Measurements from ENCODE around the gene CTAGE1.

CTAGE1 gene

DNA sequence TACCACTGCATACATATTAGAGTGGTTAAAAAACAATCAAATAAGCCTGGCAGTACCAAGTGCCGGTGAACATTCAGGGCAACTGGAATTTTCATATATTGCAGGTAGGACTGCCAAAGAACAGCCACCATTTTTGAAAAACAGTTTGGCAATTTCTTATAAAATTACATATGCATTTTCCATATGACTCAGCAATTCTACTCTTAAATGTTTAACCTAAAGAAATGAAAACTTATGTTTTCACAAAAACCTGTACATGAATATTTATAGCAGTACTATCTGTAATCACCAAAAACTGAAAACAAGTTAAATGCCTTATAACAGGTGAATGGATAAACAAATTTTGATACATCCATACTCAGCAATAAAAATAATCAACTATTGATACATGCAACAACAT, 39.9 kb downstream of the CTAGE1 start:
- no peak overlapping the region for H3K4me3 ChIP-seq (ENCODE audit: control insufficient read depth, low read depth, low read length)
- TF ChIP-seq, protein P1, sequence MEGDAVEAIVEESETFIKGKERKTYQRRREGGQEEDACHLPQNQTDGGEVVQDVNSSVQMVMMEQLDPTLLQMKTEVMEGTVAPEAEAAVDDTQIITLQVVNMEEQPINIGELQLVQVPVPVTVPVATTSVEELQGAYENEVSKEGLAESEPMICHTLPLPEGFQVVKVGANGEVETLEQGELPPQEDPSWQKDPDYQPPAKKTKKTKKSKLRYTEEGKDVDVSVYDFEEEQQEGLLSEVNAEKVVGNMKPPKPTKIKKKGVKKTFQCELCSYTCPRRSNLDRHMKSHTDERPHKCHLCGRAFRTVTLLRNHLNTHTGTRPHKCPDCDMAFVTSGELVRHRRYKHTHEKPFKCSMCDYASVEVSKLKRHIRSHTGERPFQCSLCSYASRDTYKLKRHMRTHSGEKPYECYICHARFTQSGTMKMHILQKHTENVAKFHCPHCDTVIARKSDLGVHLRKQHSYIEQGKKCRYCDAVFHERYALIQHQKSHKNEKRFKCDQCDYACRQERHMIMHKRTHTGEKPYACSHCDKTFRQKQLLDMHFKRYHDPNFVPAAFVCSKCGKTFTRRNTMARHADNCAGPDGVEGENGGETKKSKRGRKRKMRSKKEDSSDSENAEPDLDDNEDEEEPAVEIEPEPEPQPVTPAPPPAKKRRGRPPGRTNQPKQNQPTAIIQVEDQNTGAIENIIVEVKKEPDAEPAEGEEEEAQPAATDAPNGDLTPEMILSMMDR (conservative IDR thresholded peaks at IDR 0.05; ENCODE audit: control insufficient read depth, insufficient read depth, low read depth, low read length): no peak
- DNase-seq (ENCODE audit: low read depth): no peak

DNA sequence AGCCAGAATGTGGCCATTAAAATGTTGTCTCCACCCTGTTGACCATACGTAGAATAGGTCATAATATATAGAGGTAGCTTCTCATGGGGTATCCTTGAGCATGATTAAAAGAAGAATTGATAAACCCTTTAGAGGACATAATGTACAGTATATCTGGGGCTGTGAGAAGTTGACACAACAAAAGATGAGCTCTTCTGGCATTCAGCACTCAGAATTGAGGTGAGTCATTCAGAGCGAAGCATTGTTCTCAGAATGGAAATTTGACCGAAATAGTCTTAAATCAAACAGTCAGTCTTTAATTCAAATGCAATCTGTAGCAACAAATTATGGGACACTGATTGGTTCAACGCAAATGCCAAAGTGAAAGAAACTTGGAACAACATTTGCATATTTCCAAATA, 47.3 kb downstream of the CTAGE1 start:
- no peak for DNase-seq (ENCODE audit: low read depth)

GRCh38 chr18:22368021-22368420, 49.7 kb downstream of the CTAGE1 start:
- H3K4me3 ChIP-seq (ENCODE audit: control insufficient read depth, low read depth, low read length): no peak overlapping the region
- TF ChIP-seq, protein P1 (conservative IDR thresholded peaks at IDR 0.05; ENCODE audit: control insufficient read depth, insufficient read depth, low read depth, low read length): no peak
- no peak for DNase-seq (ENCODE audit: low read depth)

More for the DNA sequence above, 47.3 kb downstream of the CTAGE1 start:
- no peak overlapping the region for H3K4me3 ChIP-seq (ENCODE audit: control insufficient read depth, low read depth, low read length)
- TF ChIP-seq, protein P1 (conservative IDR thresholded peaks at IDR 0.05; ENCODE audit: control insufficient read depth, insufficient read depth, low read depth, low read length): no peak

DNA sequence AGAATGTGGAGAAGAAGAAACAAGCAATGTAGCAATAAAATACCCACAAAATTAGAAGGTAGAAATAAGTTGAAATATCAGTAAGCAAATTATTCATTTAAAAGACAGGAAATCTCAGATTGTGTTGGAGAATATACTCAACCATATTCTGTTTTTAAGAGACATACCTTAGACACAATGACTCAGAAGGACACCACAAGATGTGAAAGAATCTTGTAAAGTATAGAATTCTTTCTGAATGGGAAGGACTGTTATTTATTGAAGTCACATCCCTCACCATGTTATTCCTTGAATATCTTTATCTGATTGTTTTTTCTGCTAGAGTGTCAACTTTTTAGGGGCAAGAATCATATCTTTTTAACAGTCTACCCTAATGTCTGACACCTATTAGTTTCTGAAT, 50.4 kb downstream of the CTAGE1 start:
- TF ChIP-seq, protein P1 (conservative IDR thresholded peaks at IDR 0.05; ENCODE audit: control insufficient read depth, insufficient read depth, low read depth, low read length): no peak
- H3K4me3 ChIP-seq (ENCODE audit: control insufficient read depth, low read depth, low read length): no peak overlapping the region
- no peak for DNase-seq (ENCODE audit: low read depth)

DNA sequence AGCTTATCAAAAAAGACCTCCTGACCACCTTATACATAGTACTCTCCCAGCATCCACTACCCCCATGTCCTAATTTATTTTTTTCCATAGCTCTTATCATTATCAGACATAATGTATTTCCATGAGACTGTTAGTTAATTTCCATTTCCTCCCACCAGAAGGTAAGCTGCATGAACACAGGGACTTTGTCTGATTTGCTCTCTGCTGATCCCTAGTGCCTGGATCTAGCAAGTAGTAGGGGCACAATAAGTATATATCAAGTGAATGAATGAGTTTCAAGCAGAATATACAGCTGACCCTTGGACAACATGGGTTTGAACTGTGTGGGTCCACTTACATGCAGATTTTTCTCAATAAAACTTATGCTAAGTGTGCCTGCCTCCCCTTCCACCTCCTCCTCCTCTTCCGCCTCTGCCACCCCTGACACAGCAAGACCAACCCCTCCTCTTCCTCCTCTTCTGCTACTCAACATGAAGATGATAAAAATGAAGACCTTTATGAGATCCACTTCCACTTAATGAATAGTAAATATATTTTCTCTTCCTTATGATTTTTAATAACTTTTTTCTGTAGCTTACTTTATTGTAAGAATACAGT, 53.8 kb downstream of the CTAGE1 start:
- TF ChIP-seq, protein P1 (conservative IDR thresholded peaks at IDR 0.05; ENCODE audit: control insufficient read depth, insufficient read depth, low read depth, low read length): peak; percentile 30
- peak; percentile 33 for DNase-seq (ENCODE audit: low read depth)
- H3K4me3 ChIP-seq (ENCODE audit: control insufficient read depth, low read depth, low read length): no peak overlapping the region

All from fibroblast of mammary gland (primary cell).